Measurements from ENCODE around the gene SORT1. TPM values are rescaled to one million over a fixed set of nuclear protein-coding genes. Genes with fewer than 3 reads are reported as not detected.

SORT1 gene
- polyA plus RNA-seq, 1 of the 3 experiments (the other 2 are of a cell fraction): 8.5 TPM

GRCh38 chr1:109259674-109260557, 137.8 kb downstream of the SORT1 start:
- H3K27me3 ChIP-seq (ENCODE audit: insufficient read depth): no peaks in the 10 kb centered on the region
- no peak overlapping the region for H3K9ac ChIP-seq
- no peaks in the 10 kb centered on the region for H3K9me2 ChIP-seq
- TF ChIP-seq REST (IDR thresholded peaks at IDR 0.05; ENCODE audit: low read depth, low read length): no peak
- TF ChIP-seq, protein P1, sequence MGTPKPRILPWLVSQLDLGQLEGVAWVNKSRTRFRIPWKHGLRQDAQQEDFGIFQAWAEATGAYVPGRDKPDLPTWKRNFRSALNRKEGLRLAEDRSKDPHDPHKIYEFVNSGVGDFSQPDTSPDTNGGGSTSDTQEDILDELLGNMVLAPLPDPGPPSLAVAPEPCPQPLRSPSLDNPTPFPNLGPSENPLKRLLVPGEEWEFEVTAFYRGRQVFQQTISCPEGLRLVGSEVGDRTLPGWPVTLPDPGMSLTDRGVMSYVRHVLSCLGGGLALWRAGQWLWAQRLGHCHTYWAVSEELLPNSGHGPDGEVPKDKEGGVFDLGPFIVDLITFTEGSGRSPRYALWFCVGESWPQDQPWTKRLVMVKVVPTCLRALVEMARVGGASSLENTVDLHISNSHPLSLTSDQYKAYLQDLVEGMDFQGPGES (IDR thresholded peaks at IDR 0.05; ENCODE audit: low read depth, low read length): no peak
- no peak for TF ChIP-seq GABPA (IDR thresholded peaks at IDR 0.05; ENCODE audit: low read depth)
- TF ChIP-seq CTCF (IDR thresholded peaks at IDR 0.05): no peak
- TF ChIP-seq TCF12 (IDR thresholded peaks at IDR 0.05): no peak
- no peak for TF ChIP-seq JUND (IDR thresholded peaks at IDR 0.05)
- no peak for TF ChIP-seq FOXJ3 (CRISPR knock-in tag; IDR thresholded peaks at IDR 0.05)
- TF ChIP-seq, protein P2, sequence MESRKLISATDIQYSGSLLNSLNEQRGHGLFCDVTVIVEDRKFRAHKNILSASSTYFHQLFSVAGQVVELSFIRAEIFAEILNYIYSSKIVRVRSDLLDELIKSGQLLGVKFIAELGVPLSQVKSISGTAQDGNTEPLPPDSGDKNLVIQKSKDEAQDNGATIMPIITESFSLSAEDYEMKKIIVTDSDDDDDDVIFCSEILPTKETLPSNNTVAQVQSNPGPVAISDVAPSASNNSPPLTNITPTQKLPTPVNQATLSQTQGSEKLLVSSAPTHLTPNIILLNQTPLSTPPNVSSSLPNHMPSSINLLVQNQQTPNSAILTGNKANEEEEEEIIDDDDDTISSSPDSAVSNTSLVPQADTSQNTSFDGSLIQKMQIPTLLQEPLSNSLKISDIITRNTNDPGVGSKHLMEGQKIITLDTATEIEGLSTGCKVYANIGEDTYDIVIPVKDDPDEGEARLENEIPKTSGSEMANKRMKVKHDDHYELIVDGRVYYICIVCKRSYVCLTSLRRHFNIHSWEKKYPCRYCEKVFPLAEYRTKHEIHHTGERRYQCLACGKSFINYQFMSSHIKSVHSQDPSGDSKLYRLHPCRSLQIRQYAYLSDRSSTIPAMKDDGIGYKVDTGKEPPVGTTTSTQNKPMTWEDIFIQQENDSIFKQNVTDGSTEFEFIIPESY (IDR thresholded peaks at IDR 0.05; ENCODE audit: borderline replicate concordance, low read depth): no peak
- TF ChIP-seq USF2 (IDR thresholded peaks at IDR 0.05; ENCODE audit: borderline replicate concordance, low read depth, low read length): no peak
- TF ChIP-seq SIN3A (IDR thresholded peaks at IDR 0.05; ENCODE audit: borderline replicate concordance, low read depth, low read length): no peak
- TF ChIP-seq ELF1 (IDR thresholded peaks at IDR 0.05): no peak
- TF ChIP-seq NRF1 (IDR thresholded peaks at IDR 0.05; ENCODE audit: low read depth, low read length): no peak
- no peak for TF ChIP-seq RXRA (IDR thresholded peaks at IDR 0.05; ENCODE audit: borderline replicate concordance, low read depth)
- no peak for TF ChIP-seq EP300 (IDR thresholded peaks at IDR 0.05; ENCODE audit: borderline replicate concordance in 1 of 2, low read depth in 1 of 2, low read length in 1 of 2)
- no peak for TF ChIP-seq RAD21 (IDR thresholded peaks at IDR 0.05; ENCODE audit: low read length)
- TF ChIP-seq TAF1 (IDR thresholded peaks at IDR 0.05; ENCODE audit: borderline replicate concordance, low read depth, low read length): no peak
- no peak for TF ChIP-seq GATA2 (CRISPR knock-in tag; IDR thresholded peaks at IDR 0.05)
- no peak for TF ChIP-seq RFX5 (IDR thresholded peaks at IDR 0.05; ENCODE audit: low read length)
- peaks cover 0 to 5% of the 10 kb centered on the region in 2 experiments for H3K36me3 ChIP-seq (replicated peaks in 1 of 2; ENCODE audit: control insufficient read depth in 1 of 2, insufficient read depth in 2 of 2, low read length in 1 of 2)
- peaks cover 0 to 36% of the 10 kb centered on the region in 2 experiments; a peak in 2 of 4 replicates for H3K4me1 ChIP-seq (ENCODE audit: control insufficient read depth in 1 of 2, insufficient read depth in 2 of 2, low read depth in 1 of 2, low read length in 1 of 2)
- H4K20me1 ChIP-seq (ENCODE audit: insufficient read depth): no peaks in the 10 kb centered on the region
- H3K4me3 ChIP-seq (ENCODE audit: low read depth in 2 of 2, low read length in 1 of 2): no peak overlapping the region
- no peaks in the 10 kb centered on the region for H3F3A ChIP-seq (replicated peaks; ENCODE audit: insufficient read depth)
- WGBS (ENCODE audit: low lambda C conversion rate): 69% methylated on average over 7 of the region's 7 CpGs
- H3K4me2 ChIP-seq: no peak overlapping the region
- H3K79me2 ChIP-seq (ENCODE audit: insufficient read depth): no peaks in the 10 kb centered on the region
- H3K27ac ChIP-seq (ENCODE audit: low read depth in 2 of 2, low read length in 1 of 2): peak overlapping the region in 1 of 2 experiments; percentile 63; a peak in 2 of 4 replicates
- peak; percentile 77 for DNase-seq
- H3K9me3 ChIP-seq: no peaks in the 10 kb centered on the region
- no peak overlapping the region for H2AFZ ChIP-seq (ENCODE audit: low read depth)
- POLR2A ChIA-PET: no interaction called here
- CTCF ChIA-PET: interaction anchor here (0.8 to 2.1 kb wide), 10 partner anchors 10 to 273 kb away, joined by 3 to 7 read pairs (median 4); a partner anchor contains a TSS
